CD4-positive, alpha-beta T cell treated with Interleukin-2 at 100 ng/mL for 4 hours (primary cell): Measurements from ENCODE around the gene AFAP1L2.

Experiments used
- DNase-seq: peaks from one replicate; pipeline ENCODE4 v3.0.0-alpha.2; 2020; ENCODE audit warnings: low spot score

AFAP1L2 gene, protein sequence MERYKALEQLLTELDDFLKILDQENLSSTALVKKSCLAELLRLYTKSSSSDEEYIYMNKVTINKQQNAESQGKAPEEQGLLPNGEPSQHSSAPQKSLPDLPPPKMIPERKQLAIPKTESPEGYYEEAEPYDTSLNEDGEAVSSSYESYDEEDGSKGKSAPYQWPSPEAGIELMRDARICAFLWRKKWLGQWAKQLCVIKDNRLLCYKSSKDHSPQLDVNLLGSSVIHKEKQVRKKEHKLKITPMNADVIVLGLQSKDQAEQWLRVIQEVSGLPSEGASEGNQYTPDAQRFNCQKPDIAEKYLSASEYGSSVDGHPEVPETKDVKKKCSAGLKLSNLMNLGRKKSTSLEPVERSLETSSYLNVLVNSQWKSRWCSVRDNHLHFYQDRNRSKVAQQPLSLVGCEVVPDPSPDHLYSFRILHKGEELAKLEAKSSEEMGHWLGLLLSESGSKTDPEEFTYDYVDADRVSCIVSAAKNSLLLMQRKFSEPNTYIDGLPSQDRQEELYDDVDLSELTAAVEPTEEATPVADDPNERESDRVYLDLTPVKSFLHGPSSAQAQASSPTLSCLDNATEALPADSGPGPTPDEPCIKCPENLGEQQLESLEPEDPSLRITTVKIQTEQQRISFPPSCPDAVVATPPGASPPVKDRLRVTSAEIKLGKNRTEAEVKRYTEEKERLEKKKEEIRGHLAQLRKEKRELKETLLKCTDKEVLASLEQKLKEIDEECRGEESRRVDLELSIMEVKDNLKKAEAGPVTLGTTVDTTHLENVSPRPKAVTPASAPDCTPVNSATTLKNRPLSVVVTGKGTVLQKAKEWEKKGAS

DNA sequence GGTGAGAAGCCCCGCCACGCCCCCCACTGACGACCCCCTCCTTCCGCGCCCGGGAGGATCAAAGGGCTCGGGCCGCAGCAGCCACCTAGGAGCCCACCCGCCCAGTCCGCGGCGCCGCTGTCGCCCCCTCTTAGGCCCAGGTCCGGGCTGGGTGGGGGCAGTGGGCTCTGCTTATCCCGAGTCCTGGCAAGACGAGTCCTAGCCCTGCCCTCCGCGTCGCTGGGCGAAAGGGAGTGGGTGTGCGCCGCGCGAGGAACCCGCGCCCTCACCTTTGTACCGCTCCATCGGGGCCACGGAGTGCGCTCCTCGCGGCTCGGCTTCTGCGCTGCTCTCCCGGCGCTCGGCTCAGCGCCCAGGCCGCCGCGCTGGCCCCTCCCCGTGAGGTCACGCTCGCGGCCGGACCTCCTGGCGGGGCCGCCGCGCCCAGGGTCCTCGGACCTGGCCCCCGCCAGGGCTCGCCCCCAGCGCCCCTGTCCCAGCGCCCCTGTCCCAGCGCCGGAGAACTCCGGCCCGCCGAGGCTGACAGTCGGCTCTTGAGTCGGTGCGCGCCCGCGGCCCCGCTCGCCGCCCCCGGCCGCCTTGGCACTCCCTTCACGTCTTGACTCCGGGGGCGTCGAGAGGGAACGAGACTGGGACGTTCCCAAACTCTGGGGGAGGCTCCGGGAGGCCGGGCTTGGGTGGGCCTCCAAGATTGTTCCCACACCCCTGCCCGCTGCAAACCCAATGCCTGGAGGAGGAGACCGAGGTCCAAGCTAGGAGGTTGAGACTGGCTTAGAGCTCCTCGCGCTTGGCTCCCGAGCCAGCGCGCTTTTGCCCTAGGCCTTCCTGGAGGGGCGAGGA lies at the start of gene AFAP1L2:
Gene AFAP1L2, minus strand, starts transcription at position 332 of the 840 bp plus-strand sequence. Its CDS starts 47 bp downstream, at position 285.
- no peak for DNase-seq

- no peak for DNase-seq
These were observed 49.3 kb upstream of the AFAP1L2 start for GRCh38 chr10:114453576-114453975.

DNA sequence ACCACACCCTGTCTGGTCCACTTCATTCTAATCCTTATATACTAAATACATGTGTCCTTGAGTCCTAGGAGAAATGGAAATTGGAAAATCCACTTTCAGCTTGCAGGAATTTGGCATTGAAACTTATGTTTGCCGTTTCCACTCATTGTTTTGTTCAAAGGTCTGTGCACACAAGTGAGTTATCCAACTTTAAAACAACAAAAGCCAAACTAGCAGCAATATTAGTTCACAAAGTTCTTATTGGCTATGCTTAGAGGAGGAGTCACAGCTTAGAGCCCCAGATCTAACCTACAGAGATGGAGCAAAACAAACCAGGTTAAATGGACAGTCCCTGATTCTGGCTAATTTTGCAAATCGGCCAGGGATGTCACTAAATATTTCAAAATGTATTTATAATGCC lies 44.6 kb upstream of the AFAP1L2 start:
- DNase-seq: no peak

DNA sequence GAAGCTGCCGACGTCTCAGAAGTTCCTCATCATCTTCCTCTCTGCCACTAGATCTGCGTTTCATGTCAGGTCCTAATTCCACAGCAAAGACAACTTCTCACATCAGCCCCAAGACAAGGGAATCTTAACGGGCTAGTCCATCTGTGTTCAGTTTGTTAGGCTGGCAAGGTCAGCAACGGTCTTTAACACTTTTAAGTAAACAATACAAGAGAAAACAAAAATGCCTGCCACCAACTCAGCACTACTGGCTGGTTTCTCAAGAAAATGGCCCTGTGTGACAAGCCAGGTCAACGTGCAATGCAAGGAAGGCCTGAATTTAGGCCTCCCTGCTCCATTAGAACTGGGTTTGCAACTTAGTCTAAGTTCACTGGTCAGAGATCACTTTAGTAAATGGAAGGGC lies 41.0 kb upstream of the AFAP1L2 start:
- no peak for DNase-seq

DNA sequence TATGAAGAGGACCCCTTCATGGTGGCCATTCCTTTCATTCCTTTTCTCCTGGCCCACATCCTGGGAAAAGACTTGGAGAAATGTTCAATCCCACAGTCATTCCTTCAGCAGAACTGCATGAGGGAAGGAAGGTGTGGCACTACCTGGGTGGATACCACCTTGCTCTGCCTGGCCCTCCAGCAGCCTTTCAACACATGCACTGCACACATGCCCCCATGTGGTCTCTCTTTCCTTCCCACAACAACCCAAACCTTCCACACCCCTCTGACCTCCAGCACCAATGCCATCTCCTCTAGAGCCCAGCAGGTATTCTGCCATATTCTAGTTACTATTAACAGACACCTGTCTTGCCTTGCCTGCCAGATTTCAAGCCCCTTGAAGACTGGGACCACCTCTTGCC lies 40.5 kb upstream of the AFAP1L2 start:
- no peak for DNase-seq

DNA sequence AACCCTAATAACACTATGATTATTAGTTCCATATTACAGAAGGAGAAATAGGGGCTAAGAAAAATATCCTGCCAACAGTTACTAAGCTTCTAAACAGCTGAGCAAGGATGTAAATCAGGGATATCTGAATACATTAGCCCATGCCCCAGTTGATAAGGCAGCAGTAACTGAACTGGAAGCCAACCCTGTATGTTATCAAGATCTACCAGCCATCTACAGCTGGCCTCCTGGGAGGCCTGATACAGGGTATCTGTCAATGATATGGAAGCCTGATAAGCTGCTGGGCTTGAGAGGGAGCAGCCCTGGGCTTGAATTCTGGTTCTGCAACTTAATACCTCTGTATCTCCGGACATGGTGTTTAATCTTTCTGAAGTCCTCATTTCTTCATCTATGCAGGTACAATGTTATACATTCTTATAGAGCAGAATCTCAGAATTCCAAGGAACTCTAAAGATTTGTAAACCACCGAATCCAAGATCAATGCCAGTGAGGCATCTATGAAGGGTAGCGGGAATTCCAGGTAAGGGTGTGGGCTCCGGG lies 37.9 kb upstream of the AFAP1L2 start:
- no peak for DNase-seq

DNA sequence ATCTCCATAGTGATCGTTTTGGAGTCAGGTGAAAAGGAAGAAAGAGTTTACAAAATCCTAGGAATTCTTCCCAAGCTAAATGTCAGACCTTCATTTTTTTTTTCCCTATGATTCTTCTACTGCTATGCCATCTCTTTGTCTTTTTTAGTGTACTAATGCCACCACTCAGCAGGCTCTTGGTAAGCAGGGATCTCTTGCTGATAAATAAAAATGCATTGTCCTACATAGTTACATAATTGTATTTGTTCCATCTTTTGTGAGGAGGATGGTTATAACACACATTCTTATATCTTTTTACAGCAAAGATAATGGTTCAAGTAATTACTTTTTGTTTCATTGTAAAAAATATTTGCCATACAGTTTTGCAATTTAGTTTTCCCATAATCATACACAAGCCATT lies 36.8 kb upstream of the AFAP1L2 start:
- DNase-seq: no peak

DNA sequence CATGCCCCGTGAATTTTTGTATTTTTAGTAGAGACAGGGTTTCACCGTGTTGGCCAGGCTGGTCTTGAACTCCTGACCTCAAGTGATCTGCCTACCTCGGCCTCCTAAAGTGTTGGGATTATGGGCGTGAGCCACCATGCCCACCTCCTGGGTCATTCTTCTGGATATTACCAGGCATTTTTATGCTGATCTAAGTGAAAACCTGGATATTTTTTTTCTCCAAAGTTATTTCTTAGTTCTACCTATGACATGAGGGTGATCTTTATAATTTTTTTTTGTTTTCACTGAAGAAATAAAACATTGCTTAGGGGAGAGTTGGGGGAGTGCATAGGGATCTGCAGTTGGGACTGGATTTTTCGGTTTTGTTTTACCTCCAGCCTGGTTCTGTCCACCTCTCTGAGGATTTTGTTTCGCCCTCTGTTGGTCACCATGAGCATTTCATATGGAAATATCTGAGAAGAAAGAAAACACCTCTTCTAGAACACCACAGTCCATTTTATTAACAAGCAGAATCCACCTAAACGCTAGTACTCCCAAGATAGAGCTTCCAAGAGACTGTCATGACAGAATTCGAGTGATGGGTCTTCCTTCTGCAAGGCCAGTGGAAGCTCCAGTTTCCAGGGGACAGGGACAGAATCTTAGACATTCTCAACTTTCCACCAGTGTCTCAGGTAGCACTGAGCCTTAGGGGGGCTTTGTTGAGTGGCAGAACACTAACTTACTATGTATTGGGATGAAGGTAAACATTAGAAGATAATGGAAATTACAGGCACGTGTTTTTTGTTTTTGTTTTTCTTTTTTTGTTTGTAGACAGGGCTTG lies 33.4 kb upstream of the AFAP1L2 start:
- DNase-seq: no peak

- DNase-seq: no peak
These were observed 32.6 kb upstream of the AFAP1L2 start for GRCh38 chr10:114436941-114437340.

DNA sequence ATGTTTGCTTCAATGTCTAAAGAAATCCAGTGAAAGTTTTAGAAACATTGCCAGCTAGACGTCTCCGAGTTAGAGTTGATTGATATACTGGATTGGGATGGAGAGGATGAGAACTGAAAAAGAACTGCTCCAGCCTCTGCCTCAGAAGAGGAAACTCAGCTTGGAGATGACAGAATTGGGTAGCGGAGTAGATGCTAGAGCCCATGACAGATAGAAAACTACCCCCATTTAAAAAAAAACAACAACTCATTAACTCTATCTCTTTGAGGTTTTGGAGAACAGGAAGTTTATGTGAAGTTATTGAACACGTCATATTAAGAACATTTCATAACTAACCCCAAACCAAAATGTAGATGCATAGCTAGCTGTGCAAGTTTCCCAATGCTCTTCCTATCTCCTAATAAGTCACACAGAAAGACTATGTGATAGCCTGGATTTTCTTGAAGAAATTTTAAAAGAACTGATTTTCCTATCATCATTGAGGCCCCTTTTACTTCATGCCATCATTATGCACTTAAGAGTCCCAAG lies 28.3 kb upstream of the AFAP1L2 start:
- DNase-seq: no peak

DNA sequence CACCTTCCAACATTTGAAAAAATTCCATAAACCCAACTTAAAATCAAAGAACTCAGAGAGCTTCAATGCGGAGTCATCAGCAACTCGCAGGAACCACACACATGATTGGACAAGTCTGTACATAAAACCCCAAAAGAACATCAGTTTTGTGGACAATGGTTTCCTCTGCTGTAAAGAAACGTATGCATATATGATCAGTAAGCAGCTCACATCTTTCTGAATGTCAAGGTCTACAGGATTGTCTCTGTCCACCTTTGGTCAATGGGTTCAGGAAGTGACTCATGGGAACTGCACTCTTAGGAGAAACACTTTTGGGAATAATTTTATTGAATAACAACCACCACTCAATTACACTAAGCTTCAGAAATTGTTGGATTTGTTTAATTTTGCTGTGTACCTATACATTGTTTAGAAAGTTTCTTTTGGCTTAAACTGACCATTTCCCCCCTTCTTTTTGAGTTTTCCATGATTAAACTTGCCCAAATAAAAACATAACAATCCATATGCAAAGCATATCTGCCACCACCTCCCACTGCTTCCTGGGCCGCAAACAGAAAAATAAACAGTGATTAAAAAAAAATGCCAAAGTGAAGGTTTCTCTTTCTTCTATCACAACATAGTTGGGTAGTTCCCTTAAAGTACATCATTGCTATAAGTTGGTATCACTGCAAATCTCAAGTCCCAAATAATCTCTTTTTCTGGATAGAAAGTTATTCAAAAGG lies 27.3 kb upstream of the AFAP1L2 start:
- DNase-seq: no peak

DNA sequence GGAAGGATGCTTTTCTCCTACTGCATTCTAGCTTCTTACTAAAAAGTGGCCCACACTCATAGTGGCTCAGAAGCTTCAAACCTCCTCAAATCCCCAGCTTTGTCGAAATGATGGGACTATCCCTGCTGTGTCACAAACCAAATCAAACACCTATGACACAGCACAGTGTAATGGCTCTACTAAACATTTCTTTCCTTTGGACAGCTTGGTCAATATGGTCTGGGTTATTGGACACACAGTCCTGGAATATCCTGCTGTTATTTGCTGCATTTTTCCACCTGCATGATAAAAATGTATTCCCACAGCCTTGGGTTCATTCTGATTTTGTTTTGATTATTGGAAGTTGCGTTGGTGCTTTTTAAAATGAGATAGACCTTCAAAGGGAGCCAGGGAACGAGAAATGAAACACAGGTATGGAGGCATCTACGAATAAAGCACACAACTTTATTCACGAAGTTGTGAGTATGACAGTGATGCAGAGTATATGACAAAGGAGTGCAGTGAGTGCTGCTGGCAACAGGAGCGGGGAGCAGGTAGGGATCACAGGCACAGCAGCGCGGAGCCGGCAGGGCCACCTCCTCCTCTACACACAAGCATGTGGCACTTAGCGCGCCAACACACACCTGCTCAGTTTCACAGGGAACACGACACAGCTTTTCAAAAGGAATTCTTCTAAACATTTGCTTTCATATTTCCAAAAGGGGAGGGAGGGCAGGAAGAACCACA lies 26.5 kb upstream of the AFAP1L2 start:
- DNase-seq: no peak

DNA sequence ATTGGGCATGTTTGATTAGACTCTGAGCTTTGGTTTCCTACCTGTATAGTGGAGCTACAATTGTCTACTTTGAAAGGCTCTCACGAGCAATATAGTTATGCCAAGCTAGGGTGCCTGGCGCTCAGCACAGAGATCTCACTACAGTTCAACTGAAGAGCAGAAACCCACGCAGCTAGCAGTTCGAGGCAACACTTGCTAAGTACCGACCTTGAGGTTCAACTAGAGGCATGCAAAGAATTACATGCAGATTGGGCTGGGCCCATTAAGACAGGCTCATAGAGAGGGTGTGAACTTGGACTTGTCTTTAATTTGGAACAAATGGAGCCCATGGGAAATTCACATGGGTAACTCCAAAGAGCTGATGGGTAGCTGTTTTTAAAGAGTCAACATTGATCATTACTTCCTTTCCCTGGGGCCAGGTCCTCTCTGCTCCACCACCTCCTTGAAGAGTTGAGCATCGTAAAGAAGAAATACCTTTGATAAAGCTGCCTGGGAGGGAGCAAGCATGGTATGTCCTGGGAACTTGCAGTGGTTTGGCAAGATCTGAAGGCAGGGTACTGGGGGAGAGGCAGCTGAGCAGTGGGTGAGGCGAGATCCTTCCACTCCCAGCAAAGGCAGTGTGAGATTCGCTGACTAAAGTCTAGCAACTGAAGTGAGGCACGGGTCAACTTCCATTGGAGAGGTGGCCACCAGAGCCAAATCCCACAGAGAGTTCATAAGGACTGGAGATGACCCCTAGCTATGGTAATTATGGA lies 25.5 kb upstream of the AFAP1L2 start:
- no peak for DNase-seq

GRCh38 chr10:114427124-114427852 lies 23.0 kb upstream of the AFAP1L2 start:
- no peak for DNase-seq

GRCh38 chr10:114426476-114426875 lies 22.2 kb upstream of the AFAP1L2 start:
- DNase-seq: no peak

- no peak for DNase-seq
These were observed 16.6 kb upstream of the AFAP1L2 start for GRCh38 chr10:114420811-114421485.

- DNase-seq: no peak
These were observed 13.8 kb upstream of the AFAP1L2 start for GRCh38 chr10:114418109-114418508.
